Measurements from ENCODE around the gene SETX.
A peak's percentile ranks its signal among the peaks of the same experiment; 100 is the strongest.

SETX gene

GRCh38 chr9:132372177-132373095, 17.6 kb upstream of the SETX start:
- Mint-ChIP-seq H3K27me3 (ENCODE audit: low read depth) (no peaks in the 10 kb centered on the region), H3K4me1 (no peaks in the 10 kb centered on the region), H3K27ac (peak overlapping the region; percentile 15 to 27 (median 20)), H3K36me3 (ENCODE audit: low read depth) (peaks cover 10% of the 10 kb centered on the region), H3K9me3 (no peaks in the 10 kb centered on the region), H3K4me3 (no peak overlapping the region)
- TF ChIP-seq, protein P1, sequence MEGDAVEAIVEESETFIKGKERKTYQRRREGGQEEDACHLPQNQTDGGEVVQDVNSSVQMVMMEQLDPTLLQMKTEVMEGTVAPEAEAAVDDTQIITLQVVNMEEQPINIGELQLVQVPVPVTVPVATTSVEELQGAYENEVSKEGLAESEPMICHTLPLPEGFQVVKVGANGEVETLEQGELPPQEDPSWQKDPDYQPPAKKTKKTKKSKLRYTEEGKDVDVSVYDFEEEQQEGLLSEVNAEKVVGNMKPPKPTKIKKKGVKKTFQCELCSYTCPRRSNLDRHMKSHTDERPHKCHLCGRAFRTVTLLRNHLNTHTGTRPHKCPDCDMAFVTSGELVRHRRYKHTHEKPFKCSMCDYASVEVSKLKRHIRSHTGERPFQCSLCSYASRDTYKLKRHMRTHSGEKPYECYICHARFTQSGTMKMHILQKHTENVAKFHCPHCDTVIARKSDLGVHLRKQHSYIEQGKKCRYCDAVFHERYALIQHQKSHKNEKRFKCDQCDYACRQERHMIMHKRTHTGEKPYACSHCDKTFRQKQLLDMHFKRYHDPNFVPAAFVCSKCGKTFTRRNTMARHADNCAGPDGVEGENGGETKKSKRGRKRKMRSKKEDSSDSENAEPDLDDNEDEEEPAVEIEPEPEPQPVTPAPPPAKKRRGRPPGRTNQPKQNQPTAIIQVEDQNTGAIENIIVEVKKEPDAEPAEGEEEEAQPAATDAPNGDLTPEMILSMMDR (IDR thresholded peaks at IDR 0.05; ENCODE audit: unreplicated experiment in 3 of 3), result no peak

GRCh38 chr9:132370592-132370991, 15.8 kb upstream of the SETX start:
- Mint-ChIP-seq H3K9me3 (no peaks in the 10 kb centered on the region), H3K36me3 (ENCODE audit: low read depth) (peaks cover 10% of the 10 kb centered on the region), H3K27ac (no peak overlapping the region), H3K27me3 (ENCODE audit: low read depth) (no peaks in the 10 kb centered on the region), H3K4me1 (no peaks in the 10 kb centered on the region), H3K4me3 (no peak overlapping the region)
- TF ChIP-seq, protein P1 (IDR thresholded peaks at IDR 0.05; ENCODE audit: unreplicated experiment in 3 of 3), result no peak

GRCh38 chr9:132369421-132369820, 14.6 kb upstream of the SETX start:
- H3K4me3 Mint-ChIP-seq, result no peak overlapping the region
- TF ChIP-seq, protein P1 (IDR thresholded peaks at IDR 0.05; ENCODE audit: unreplicated experiment in 3 of 3), result no peak
- no peaks in the 10 kb centered on the region for H3K27me3 Mint-ChIP-seq (ENCODE audit: low read depth)
- H3K4me1 Mint-ChIP-seq, result no peaks in the 10 kb centered on the region
- H3K9me3 Mint-ChIP-seq, result no peaks in the 10 kb centered on the region
- no peak overlapping the region for H3K27ac Mint-ChIP-seq
- H3K36me3 Mint-ChIP-seq (ENCODE audit: low read depth), result peaks cover 5% of the 10 kb centered on the region

GRCh38 chr9:132367613-132368313, 13.0 kb upstream of the SETX start:
- Mint-ChIP-seq H3K4me1 (no peaks in the 10 kb centered on the region), H3K36me3 (ENCODE audit: low read depth) (peaks cover 5% of the 10 kb centered on the region), H3K27me3 (ENCODE audit: low read depth) (no peaks in the 10 kb centered on the region), H3K9me3 (no peaks in the 10 kb centered on the region), H3K27ac (no peak overlapping the region), H3K4me3 (no peak overlapping the region)
- TF ChIP-seq, protein P1 (IDR thresholded peaks at IDR 0.05; ENCODE audit: unreplicated experiment in 3 of 3), result no peak

DNA sequence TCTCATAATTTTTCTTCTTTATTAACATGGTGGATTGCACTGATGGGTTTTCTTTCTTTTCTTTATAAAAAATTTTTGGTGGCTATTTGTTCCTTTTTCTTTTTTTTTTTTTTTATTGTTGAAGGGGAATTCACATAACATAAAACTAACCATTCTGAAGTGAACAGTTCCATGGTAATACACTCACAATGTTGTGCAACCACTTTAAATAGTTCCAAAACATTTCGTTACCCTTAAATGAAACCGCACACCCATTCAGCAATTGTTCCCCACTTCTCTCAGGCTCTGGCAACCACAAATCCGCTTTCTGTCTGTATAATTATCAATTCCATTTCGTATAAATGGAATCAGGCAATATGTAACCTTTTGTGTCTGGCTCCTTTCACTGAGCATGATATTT, 11.7 kb upstream of the SETX start:
- no peaks in the 10 kb centered on the region for H3K9me3 Mint-ChIP-seq
- H3K36me3 Mint-ChIP-seq (ENCODE audit: low read depth), result no peaks in the 10 kb centered on the region
- H3K27ac Mint-ChIP-seq, result no peak overlapping the region
- TF ChIP-seq, protein P1 (IDR thresholded peaks at IDR 0.05; ENCODE audit: unreplicated experiment in 3 of 3), result no peak
- H3K4me1 Mint-ChIP-seq, result no peaks in the 10 kb centered on the region
- H3K4me3 Mint-ChIP-seq, result no peak overlapping the region
- H3K27me3 Mint-ChIP-seq (ENCODE audit: low read depth), result no peaks in the 10 kb centered on the region
